PC-9 (cell line): ENCODE measurements around the gene SLC25A28. TPM values are rescaled to one million over a fixed set of nuclear protein-coding genes. Genes with fewer than 3 reads are reported as not detected.

Source experiments
- BruUV-seq: library from RNA; stranded (reverse); fragments of 400-500 nt; replicated peaks from 2 replicates; lab custom pipeline; 2021; lab: Mats Ljungman, UMichigan
- CTCF ChIA-PET: fragments of 300-600 bp; sonication (Branson Sonifier 250); formaldehyde crosslinking; loops from one replicate; lab custom pipeline; 2022; ENCODE audit warnings: antibody characterized with exemption; lab: Charles Lee
- POLR2A ChIA-PET: fragments of 300-600 bp; sonication (Branson Sonifier 250); formaldehyde crosslinking; loops from one replicate; lab custom pipeline; 2022; ENCODE audit warnings: antibody characterized with exemption; ENCODE audit not compliant: unreplicated experiment; lab: Charles Lee
- DNase-seq, 2 experiments: peaks; one replicate each; pipeline versions ENCODE4 v3.0.0 to v3.0.0-alpha.2; 2015 to 2022; ENCODE audit warnings: mixed read lengths in 1 of 2
- H2AFZ ChIP-seq: fragments of 200-600 bp; sonication (generic); 2 replicates; pipeline ENCODE4 v1.8.1; 2017; ENCODE audit warnings: antibody characterized with exemption
- H3F3A ChIP-seq: fragments of 200-600 bp; sonication (generic); 2 replicates; pipeline ENCODE4 v1.8.1; 2017; ENCODE audit warnings: antibody characterized with exemption, mild to moderate bottlenecking, low read depth; ENCODE audit not compliant: insufficient read depth
- H3K27ac ChIP-seq: fragments of 200-600 bp; sonication (generic); 2 replicates; pipeline ENCODE4 v1.6.1; 2016; ENCODE audit warnings: mixed run types
- H3K27me3 ChIP-seq: fragments of 200-600 bp; sonication (generic); 2 replicates; pipeline ENCODE4 v1.6.1; 2016; ENCODE audit warnings: low read depth, mixed run types; ENCODE audit not compliant: insufficient read depth
- H3K36me3 ChIP-seq: fragments of 200-600 bp; sonication (generic); 2 replicates; pipeline ENCODE4 v1.6.1; 2016; ENCODE audit warnings: low read depth, mixed run types
- H3K4me1 ChIP-seq: fragments of 200-600 bp; sonication (generic); replicated peaks from 2 replicates; pipeline ENCODE4 v1.6.1; 2016; ENCODE audit warnings: mixed run types; ENCODE audit not compliant: insufficient read depth
- H3K4me2 ChIP-seq: fragments of 200-600 bp; sonication (generic); 2 replicates; pipeline ENCODE4 v1.6.1; 2017; ENCODE audit warnings: mixed run types
- H3K4me3 ChIP-seq: fragments of 200-600 bp; sonication (generic); 2 replicates; pipeline ENCODE4 v1.6.1; 2016; ENCODE audit warnings: mixed run types
- H3K79me2 ChIP-seq: fragments of 200-600 bp; sonication (generic); 2 replicates; pipeline ENCODE4 v1.6.1; 2017; ENCODE audit warnings: low read depth, mixed run types
- H3K9me2 ChIP-seq: fragments of 200-600 bp; sonication (generic); 2 replicates; pipeline ENCODE4 v1.8.1; 2017; ENCODE audit warnings: mild to moderate bottlenecking; ENCODE audit not compliant: insufficient read depth
- H3K9me3 ChIP-seq: fragments of 200-600 bp; sonication (generic); 2 replicates; pipeline ENCODE4 v1.8.1; 2016; ENCODE audit warnings: low read depth; ENCODE audit not compliant: insufficient read depth
- H4K20me1 ChIP-seq: fragments of 200-600 bp; sonication (generic); 2 replicates; pipeline ENCODE4 v1.8.1; 2017; ENCODE audit not compliant: insufficient read depth
- CTCF ChIP-seq: fragments of 200-600 bp; sonication (generic); conservative IDR thresholded peaks from 2 replicates; pipeline ENCODE4 v1.6.1; 2017; ENCODE audit warnings: mixed run types, antibody characterized with exemption, mild to moderate bottlenecking, moderate library complexity
- EZH2 ChIP-seq: fragments of 200-600 bp; sonication (generic); IDR thresholded peaks from 2 replicates; pipeline ENCODE4 v1.8.0; 2017; ENCODE audit warnings: antibody characterized with exemption, low read depth
- intact Hi-C: fragments of 100-400 bp; cut with micrococcal nuclease; formaldehyde crosslinking; loops from one replicate; pipeline ENCODE4 v1.10.0; 2022; ENCODE audit not compliant: unreplicated experiment
- total RNA-seq: library from RNA; stranded (reverse); gene quantifications from 2 replicates; pipeline ENCODE4 v1.2.3, GENCODE V29; 2021

Gene SLC25A28
- total RNA-seq, 1 experiment from 2014 or later = 17.6 TPM

GRCh38 chr10:99648717-99649116, 28.5 kb upstream of the SLC25A28 start:
- H3K79me2 ChIP-seq = no peaks in the 10 kb centered on the region
- no peak overlapping the region for H3K27ac ChIP-seq
- intact Hi-C loops = no loop called here
- H2AFZ ChIP-seq = no peak overlapping the region
- no peak overlapping the region for H3K4me3 ChIP-seq
- no peaks in the 10 kb centered on the region for H4K20me1 ChIP-seq
- no peaks in the 10 kb centered on the region for H3K27me3 ChIP-seq
- no peaks in the 10 kb centered on the region for H3F3A ChIP-seq
- TF ChIP-seq CTCF = no peak
- TF ChIP-seq EZH2 = no peak
- ChIA-PET CTCF (no interaction called here), POLR2A (no interaction called here)
- peaks cover 12% of the 10 kb centered on the region; the same call in 1 of the 2 replicates for H3K4me1 ChIP-seq
- H3K9me3 ChIP-seq = peaks cover 6% of the 10 kb centered on the region; the same call in 1 of the 2 replicates
- no TSS peak for BruUV-seq
- no peaks in the 10 kb centered on the region for H3K36me3 ChIP-seq
- H3K4me2 ChIP-seq = no peak overlapping the region
- no peaks in the 10 kb centered on the region for H3K9me2 ChIP-seq
- no peak for DNase-seq

- intact Hi-C loops = no loop called here
- no peak overlapping the region for H3K4me3 ChIP-seq
- no peaks in the 10 kb centered on the region for H4K20me1 ChIP-seq
- H3K9me3 ChIP-seq = peaks cover 6% of the 10 kb centered on the region; the same call in 1 of the 2 replicates
- TF ChIP-seq CTCF (no peak), EZH2 (no peak)
- no peaks in the 10 kb centered on the region for H3K36me3 ChIP-seq
- peaks cover 1% of the 10 kb centered on the region; the same call in 1 of the 2 replicates for H3K4me1 ChIP-seq
- no peak for DNase-seq
- no peaks in the 10 kb centered on the region for H3K27me3 ChIP-seq
- no peaks in the 10 kb centered on the region for H3K9me2 ChIP-seq
- H3K79me2 ChIP-seq = no peaks in the 10 kb centered on the region
- CTCF ChIA-PET = no interaction called here
- POLR2A ChIA-PET = no interaction called here
- BruUV-seq = no TSS peak
- no peak overlapping the region for H3K4me2 ChIP-seq
- no peak overlapping the region for H3K27ac ChIP-seq
- H2AFZ ChIP-seq = no peak overlapping the region
- no peaks in the 10 kb centered on the region for H3F3A ChIP-seq
Measured at GRCh38 chr10:99647601-99648151, 27.4 kb upstream of the SLC25A28 start.

GRCh38 chr10:99633832-99634231, 13.6 kb upstream of the SLC25A28 start:
- Histone ChIP-seq H3K27me3 (no peaks in the 10 kb centered on the region), H2AFZ (no peak overlapping the region), H3K27ac (no peak overlapping the region), H3K4me1 (no peaks in the 10 kb centered on the region), H3F3A (no peaks in the 10 kb centered on the region), H4K20me1 (no peaks in the 10 kb centered on the region), H3K9me2 (no peaks in the 10 kb centered on the region), H3K4me2 (no peak overlapping the region), H3K9me3 (no peaks in the 10 kb centered on the region), H3K36me3 (no peaks in the 10 kb centered on the region), H3K4me3 (no peak overlapping the region), H3K79me2 (no peaks in the 10 kb centered on the region)
- intact Hi-C loops = no loop called here
- BruUV-seq = no TSS peak
- ChIA-PET POLR2A (interaction anchor here (0.5 kb wide), 1 partner anchor 26 kb away, joined by 4 read pairs; no protein-coding TSS in a partner anchor), CTCF (no interaction called here)
- no peak for DNase-seq
- TF ChIP-seq CTCF (no peak), EZH2 (no peak)
